GM12874 (cell line): ENCODE measurements around the gene RNF38.

ENCODE experiments used
- TF ChIP-seq, protein P1 (sequence below): IDR thresholded peaks from 2 replicates; pipeline ENCODE4 v1.5.1; 2011; ENCODE audit warnings: low read depth, mild to moderate bottlenecking, control low read depth, low read length, moderate library complexity; ENCODE audit not compliant: insufficient read depth

The RNF38 gene

DNA sequence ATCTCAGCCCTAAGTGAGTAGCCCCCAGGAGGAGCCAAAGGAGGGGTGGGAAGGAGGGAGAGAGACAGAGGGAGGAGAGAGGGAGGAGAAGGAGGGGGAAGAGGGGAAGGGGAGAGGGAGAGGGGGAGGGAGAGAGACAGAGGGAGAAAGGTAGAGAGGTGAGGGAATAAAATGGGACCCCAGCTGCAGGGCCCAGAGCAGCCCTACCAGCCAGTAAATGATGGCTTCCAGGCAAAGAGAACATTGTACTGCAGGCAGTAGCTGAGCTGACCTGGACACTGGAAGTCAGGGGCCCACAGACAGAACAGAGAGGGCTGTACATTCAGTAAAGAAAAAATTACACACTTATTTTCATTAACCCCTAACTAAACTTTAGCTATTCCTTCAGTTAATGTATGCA is 84.0 kb downstream of the RNF38 start:
- TF ChIP-seq, protein P1, sequence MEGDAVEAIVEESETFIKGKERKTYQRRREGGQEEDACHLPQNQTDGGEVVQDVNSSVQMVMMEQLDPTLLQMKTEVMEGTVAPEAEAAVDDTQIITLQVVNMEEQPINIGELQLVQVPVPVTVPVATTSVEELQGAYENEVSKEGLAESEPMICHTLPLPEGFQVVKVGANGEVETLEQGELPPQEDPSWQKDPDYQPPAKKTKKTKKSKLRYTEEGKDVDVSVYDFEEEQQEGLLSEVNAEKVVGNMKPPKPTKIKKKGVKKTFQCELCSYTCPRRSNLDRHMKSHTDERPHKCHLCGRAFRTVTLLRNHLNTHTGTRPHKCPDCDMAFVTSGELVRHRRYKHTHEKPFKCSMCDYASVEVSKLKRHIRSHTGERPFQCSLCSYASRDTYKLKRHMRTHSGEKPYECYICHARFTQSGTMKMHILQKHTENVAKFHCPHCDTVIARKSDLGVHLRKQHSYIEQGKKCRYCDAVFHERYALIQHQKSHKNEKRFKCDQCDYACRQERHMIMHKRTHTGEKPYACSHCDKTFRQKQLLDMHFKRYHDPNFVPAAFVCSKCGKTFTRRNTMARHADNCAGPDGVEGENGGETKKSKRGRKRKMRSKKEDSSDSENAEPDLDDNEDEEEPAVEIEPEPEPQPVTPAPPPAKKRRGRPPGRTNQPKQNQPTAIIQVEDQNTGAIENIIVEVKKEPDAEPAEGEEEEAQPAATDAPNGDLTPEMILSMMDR: no peak

DNA sequence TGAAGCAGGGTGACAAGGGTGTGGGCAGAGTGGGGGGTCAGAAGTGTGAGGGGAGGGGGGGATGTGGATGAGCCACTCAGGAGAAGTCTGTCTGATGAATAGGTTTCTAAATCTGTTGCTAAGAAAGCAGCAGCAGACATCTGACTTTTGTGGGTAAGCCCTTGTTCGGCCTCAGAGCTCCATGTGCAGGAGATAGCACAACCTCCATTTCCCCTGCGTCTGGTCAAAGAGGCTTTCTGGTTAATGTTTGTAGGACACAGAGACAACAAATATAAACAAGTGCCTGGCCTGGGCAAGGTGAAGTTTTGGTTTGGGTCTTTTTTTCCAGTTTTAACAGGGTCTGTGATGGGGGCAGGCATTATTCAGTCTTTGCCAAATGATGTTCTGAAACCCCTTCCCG is 84.8 kb downstream of the RNF38 start:
- TF ChIP-seq, protein P1: no peak

DNA sequence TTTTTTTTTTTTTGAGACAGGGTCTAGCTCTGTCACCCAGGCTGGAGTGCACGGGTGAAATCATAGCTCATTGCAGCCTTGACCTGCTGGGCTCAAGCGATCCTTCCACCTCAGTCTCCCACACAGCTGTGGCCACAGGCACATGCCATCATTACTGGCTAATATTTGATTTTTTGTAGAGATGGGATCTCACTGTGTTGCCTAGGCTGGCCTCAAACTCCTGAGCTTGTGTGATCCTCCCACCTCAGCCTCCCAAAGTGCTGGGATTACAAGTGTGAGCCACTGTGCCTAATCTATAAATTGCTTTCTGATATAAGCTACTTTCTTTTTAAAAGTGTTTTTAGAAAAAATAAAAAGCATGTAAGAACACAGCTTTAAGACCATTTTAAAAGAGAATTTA is 85.3 kb downstream of the RNF38 start:
- TF ChIP-seq, protein P1: no peak

DNA sequence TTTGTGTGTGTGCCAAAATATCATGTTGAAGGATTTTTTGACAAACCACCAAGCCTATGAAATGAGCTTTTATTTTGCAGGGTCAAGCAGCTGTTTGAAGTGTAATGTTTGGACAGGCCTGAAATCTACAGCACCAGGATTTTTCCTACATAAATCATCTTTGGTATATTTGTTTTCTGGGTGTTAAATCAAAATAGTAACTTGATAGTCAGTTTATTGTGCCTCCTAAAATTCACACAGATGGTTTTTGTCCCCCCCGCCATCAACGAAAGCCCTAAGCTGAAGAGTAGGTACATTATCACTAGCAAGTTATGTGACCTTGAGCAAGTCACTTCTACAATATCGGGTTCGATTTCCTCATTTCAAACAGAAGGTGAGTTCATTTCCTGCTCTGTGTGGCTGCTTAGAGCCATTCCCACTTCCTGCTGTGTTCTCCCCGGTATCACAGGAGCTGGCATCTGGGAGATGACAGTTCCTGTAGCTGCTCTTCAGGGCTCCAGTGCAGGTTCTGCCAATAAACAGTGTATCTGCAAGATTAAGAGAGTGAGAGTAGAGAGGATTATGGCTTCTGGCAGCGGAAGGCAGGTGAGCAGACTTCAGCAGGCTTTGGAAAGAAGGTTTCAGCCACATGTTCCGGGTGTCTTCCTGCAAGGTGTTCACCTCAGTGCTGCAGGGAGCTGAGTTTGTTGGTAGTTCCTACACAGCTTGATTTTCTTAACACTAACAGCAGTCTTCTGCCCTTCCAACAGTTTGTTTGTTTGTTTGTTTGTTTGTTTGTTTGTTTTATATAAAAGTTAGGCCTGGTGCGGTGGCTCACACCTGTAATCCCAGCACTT is 93.4 kb downstream of the RNF38 start:
- TF ChIP-seq, protein P1: no peak

DNA sequence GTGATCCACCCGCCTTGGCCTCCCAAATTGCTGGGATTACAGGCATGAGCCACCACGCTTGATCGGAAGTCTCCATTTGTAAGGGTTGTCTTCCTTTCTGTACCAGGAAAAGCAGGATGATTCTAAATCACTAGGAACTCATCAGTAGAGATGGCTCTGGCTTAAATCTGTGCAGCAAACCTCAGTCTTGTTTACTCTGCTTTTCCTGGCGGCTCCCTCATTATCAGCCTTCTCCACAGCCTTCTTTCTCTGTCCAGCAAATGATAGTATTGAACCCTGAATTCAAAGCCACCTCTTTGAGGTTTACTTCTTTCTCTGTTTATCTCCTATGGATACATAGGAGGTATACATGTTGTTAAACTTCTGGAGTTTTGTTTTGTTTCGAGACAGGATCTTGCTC is 98.8 kb downstream of the RNF38 start:
- TF ChIP-seq, protein P1: no peak

DNA sequence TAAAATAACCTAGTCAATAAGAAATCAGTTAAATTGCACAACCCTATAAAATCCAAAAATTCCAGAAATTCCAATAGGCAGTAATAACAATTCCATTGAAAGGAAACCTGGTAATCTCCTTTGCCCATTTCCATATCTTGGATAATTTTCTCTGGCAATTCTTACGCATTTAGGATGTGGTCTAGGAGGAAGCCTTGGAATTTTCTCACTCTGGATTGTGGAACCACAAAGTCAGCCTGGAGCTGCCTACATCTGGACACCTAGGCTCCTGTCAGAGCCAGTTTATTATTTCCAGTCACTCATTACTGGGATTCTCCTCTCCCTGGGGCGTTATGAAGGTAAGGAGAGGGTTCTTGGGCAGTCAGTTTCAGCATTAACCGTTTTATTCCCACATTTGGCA is 101.5 kb downstream of the RNF38 start:
- TF ChIP-seq, protein P1: no peak

DNA sequence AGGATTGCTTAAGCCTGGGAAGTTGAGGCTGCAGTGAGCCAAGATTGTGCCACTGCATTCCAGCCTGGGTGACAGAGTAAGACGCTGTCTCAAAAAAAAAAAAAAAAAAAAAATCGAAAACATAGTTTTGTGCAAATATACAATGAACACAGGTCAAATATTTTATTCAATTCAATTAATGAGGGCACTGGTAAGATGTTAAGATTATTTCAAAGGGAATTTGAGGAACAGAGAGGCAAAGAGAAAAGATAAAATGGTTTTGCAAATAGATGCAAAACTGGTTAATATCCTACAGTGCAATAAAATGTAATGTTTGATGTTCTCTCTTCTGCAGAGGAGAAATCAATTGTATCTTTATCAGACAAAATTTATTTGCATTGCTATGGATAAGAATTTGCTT is 102.3 kb downstream of the RNF38 start:
- TF ChIP-seq, protein P1: no peak
